Stimulated activated CD8-positive, alpha-beta memory T cell treated with anti-CD3 and anti-CD28 coated beads, Interleukin-15, amount 100 ng/mL, for 48 hours (primary cell): Measurements from ENCODE around the gene KPTN.

Experiments
- DNase-seq, 2 donors: peaks; one replicate each; pipeline ENCODE4 v3.0.0-alpha.2; 2020; ENCODE audit warnings: low read depth in 2 of 2

KPTN gene

GRCh38 chr19:47483800-47484690 is at the start of gene KPTN:
TSS of gene KPTN (minus strand) at chr19:47484219. CDS start at chr19:47484160, 59 bp downstream.
- peak; percentile 82 to 86 for DNase-seq

GRCh38 chr19:47531640-47532387 is 47.8 kb upstream of the KPTN start:
- DNase-seq: no peak

GRCh38 chr19:47529018-47529742 is 45.2 kb upstream of the KPTN start:
- DNase-seq: no peak

- DNase-seq: no peak
These were observed 42.8 kb upstream of the KPTN start for GRCh38 chr19:47526798-47527197.

GRCh38 chr19:47523473-47523872 is 39.5 kb upstream of the KPTN start:
- no peak for DNase-seq

- DNase-seq: no peak
These were observed 37.6 kb upstream of the KPTN start for GRCh38 chr19:47521473-47522180.

- no peak for DNase-seq
These were observed 36.8 kb upstream of the KPTN start for GRCh38 chr19:47520839-47521238.

GRCh38 chr19:47520343-47520806 is 36.4 kb upstream of the KPTN start:
- DNase-seq: no peak

GRCh38 chr19:47518854-47519253 is 34.8 kb upstream of the KPTN start:
- no peak for DNase-seq

- DNase-seq: peak; percentile 67 to 75
These were observed 34.1 kb upstream of the KPTN start for GRCh38 chr19:47518139-47518538.

GRCh38 chr19:47514869-47515588 is 31.0 kb upstream of the KPTN start, which contains the start of gene NAPA:
TSS of gene NAPA (minus strand) at chr19:47515063. CDS start at chr19:47514940, 123 bp downstream.
- peak; percentile 100 for DNase-seq

- peak in 1 of 2 donors; percentile 5 for DNase-seq
These were observed 30.3 kb upstream of the KPTN start for GRCh38 chr19:47514151-47514868.

GRCh38 chr19:47512948-47513319 is 28.9 kb upstream of the KPTN start:
- DNase-seq: no peak

GRCh38 chr19:47512183-47512947 is 28.3 kb upstream of the KPTN start:
- DNase-seq: no peak

- no peak for DNase-seq
These were observed 27.7 kb upstream of the KPTN start for GRCh38 chr19:47511681-47512080.

GRCh38 chr19:47511128-47511517 is 27.1 kb upstream of the KPTN start:
- DNase-seq: no peak

- DNase-seq: no peak
These were observed 26.6 kb upstream of the KPTN start for GRCh38 chr19:47510516-47511127.

GRCh38 chr19:47509973-47510372 is 26.0 kb upstream of the KPTN start:
- no peak for DNase-seq
